ENCODE measurements around the gene BRPF1. TPM values are rescaled to one million over a fixed set of nuclear protein-coding genes. Genes with fewer than 3 reads are reported as not detected.

The BRPF1 gene
- total and polyA plus RNA-seq, 2 donors (not counting 1 experiment from before 2014, with no cell fraction given), result 24.4 to 36.5 TPM

DNA sequence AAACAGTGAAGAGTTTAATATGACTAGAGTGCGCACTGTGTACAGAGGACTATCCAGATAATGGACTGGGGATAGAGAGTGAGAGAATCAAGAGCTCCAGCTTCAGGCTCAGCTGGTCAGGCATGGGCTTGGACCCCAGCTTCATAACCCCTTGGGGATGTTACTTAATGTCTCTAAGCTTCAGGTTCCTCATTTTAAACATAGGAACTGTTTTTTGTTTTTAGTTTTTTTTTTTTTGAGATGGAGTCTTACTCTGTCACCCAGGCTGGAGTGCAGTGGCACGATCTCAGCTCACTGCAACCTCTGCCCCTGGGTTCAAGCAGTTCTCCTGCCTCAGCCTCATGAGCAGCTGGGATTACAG, 9.9 kb upstream of the BRPF1 start:
- Mint-ChIP-seq H3K4me3 (no peak overlapping the region), H3K27me3 (no peaks in the 10 kb centered on the region), H3K27ac (peak overlapping the region; percentile 80), H3K4me1 (peaks cover 23% of the 10 kb centered on the region), H3K9me3 (ENCODE audit: insufficient read depth) (no peaks in the 10 kb centered on the region)
- H3K9me3 ChIP-seq (ENCODE audit: control extremely low read depth in 1 of 3, control insufficient read depth in 2 of 3, insufficient read depth in 1 of 3, low read length in 2 of 3), result no peaks in the 10 kb centered on the region
- H3K4me1 ChIP-seq (ENCODE audit: control insufficient read depth in 2 of 2, insufficient read depth in 2 of 2, low read length in 2 of 2), result peaks cover 10 to 16% of the 10 kb centered on the region in 2 donors
- H2AFZ ChIP-seq (ENCODE audit: insufficient read depth, low read depth, low read length, poor library complexity, severe bottlenecking), result peak overlapping the region; percentile 62
- H3K79me2 ChIP-seq (ENCODE audit: control insufficient read depth, insufficient read depth, low read length), result no peaks in the 10 kb centered on the region
- ChIA-PET POLR2A (no interaction called here), CTCF (interaction anchor here (1.2 to 1.9 kb wide), 3 partner anchors 9 to 369 kb away, joined by 4 to 11 read pairs (median 4); no protein-coding TSS in a partner anchor)
- no peaks in the 10 kb centered on the region for H3K36me3 ChIP-seq (replicated peaks in 1 of 2; ENCODE audit: control extremely low read depth in 1 of 2, control insufficient read depth in 1 of 2, extremely low read depth in 1 of 2, insufficient read depth in 2 of 2, low read length in 1 of 2)
- H3K4me3 ChIP-seq (ENCODE audit: control extremely low read depth in 1 of 5, extremely low read depth in 1 of 5, insufficient read depth in 1 of 5, low read depth in 2 of 5, low read length in 4 of 5), result no peak overlapping the region
- no peaks in the 10 kb centered on the region for H3K27me3 ChIP-seq (replicated peaks in 1 of 4; ENCODE audit: control extremely low read depth in 1 of 4, control insufficient read depth in 3 of 4, insufficient read depth in 4 of 4, low read length in 3 of 4)
- no peak for DNase-seq
- ATAC-seq (ENCODE audit: low read depth), result peak; percentile 28
- H3K27ac ChIP-seq (ENCODE audit: low read length in 2 of 2), result peak overlapping the region in 1 of 2 donors; percentile 1
- WGBS (ENCODE audit: insufficient coverage), result 50% methylated on average over 2 of the region's 2 CpGs
- intact Hi-C loops (cut with micrococcal nuclease), result no loop called here
- peak overlapping the region; percentile 44 for H3K4me2 ChIP-seq (replicated peaks; ENCODE audit: low read depth, low read length, poor library complexity, severe bottlenecking)
- no peaks in the 10 kb centered on the region for H4K20me1 ChIP-seq (ENCODE audit: control insufficient read depth, insufficient read depth, low read length, poor library complexity, severe bottlenecking)
- H3K9ac ChIP-seq (ENCODE audit: low read length), result no peak overlapping the region
- TF ChIP-seq EZH2 (IDR thresholded peaks at IDR 0.05; ENCODE audit: borderline replicate concordance, insufficient read depth, low read depth, low read length, poor library complexity, severe bottlenecking), result no peak
- TF ChIP-seq, protein P1, sequence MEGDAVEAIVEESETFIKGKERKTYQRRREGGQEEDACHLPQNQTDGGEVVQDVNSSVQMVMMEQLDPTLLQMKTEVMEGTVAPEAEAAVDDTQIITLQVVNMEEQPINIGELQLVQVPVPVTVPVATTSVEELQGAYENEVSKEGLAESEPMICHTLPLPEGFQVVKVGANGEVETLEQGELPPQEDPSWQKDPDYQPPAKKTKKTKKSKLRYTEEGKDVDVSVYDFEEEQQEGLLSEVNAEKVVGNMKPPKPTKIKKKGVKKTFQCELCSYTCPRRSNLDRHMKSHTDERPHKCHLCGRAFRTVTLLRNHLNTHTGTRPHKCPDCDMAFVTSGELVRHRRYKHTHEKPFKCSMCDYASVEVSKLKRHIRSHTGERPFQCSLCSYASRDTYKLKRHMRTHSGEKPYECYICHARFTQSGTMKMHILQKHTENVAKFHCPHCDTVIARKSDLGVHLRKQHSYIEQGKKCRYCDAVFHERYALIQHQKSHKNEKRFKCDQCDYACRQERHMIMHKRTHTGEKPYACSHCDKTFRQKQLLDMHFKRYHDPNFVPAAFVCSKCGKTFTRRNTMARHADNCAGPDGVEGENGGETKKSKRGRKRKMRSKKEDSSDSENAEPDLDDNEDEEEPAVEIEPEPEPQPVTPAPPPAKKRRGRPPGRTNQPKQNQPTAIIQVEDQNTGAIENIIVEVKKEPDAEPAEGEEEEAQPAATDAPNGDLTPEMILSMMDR (IDR thresholded peaks at IDR 0.05), result no peak

DNA sequence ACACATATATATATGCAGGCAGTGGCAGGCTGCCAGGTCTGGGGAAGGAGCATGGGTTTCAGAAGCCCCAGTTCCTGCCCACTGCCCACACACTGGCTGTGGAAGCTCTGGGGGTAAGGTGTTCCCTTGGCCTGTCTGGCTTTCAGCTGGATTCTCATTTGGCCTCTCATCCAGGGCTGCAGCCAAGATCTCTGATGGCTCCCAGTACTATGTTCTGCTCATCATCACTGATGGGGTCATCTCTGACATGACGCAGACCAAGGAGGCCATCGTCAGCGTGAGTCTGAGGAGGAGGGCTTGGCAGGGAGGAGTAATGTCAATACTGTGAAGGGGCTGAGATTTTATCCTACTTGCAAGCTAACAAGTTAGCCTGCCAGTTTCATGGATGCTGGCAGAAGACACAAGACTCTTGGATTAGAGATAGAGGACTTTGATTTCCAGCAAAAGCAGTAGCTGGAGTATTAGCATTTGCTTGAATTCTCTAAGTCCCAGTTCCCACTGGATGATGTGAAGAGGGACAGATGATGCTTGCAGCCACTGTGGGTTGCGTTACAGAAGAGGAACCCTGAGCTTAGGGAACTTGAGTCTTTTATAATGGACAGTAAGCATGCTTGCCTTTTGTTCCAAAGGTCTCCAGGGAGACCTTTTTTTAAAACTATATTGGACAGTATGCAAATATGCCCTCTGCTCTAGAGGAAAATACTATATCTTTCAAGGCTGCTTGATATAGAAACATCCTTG, 5.6 kb upstream of the BRPF1 start:
- no peaks in the 10 kb centered on the region for H3K27me3 Mint-ChIP-seq
- Histone ChIP-seq H3K9me3 (ENCODE audit: control extremely low read depth in 1 of 3, control insufficient read depth in 2 of 3, insufficient read depth in 1 of 3, low read length in 2 of 3) (no peaks in the 10 kb centered on the region), H3K4me2 (replicated peaks; ENCODE audit: low read depth, low read length, poor library complexity, severe bottlenecking) (no peak overlapping the region), H3K79me2 (ENCODE audit: control insufficient read depth, insufficient read depth, low read length) (peaks cover 19% of the 10 kb centered on the region), H3K27ac (ENCODE audit: low read length in 2 of 2) (no peak overlapping the region), H3K36me3 (replicated peaks in 1 of 2; ENCODE audit: control extremely low read depth in 1 of 2, control insufficient read depth in 1 of 2, extremely low read depth in 1 of 2, insufficient read depth in 2 of 2, low read length in 1 of 2) (no peaks in the 10 kb centered on the region), H3K4me1 (ENCODE audit: control insufficient read depth in 2 of 2, insufficient read depth in 2 of 2, low read length in 2 of 2) (peaks cover 23 to 30% of the 10 kb centered on the region in 2 donors), H2AFZ (ENCODE audit: insufficient read depth, low read depth, low read length, poor library complexity, severe bottlenecking) (no peak overlapping the region), H3K9ac (ENCODE audit: low read length) (no peak overlapping the region), H3K4me3 (ENCODE audit: control extremely low read depth in 1 of 5, extremely low read depth in 1 of 5, insufficient read depth in 1 of 5, low read depth in 2 of 5, low read length in 4 of 5) (no peak overlapping the region), H4K20me1 (ENCODE audit: control insufficient read depth, insufficient read depth, low read length, poor library complexity, severe bottlenecking) (no peaks in the 10 kb centered on the region), H3K27me3 (replicated peaks in 1 of 4; ENCODE audit: control extremely low read depth in 1 of 4, control insufficient read depth in 3 of 4, insufficient read depth in 4 of 4, low read length in 3 of 4) (no peaks in the 10 kb centered on the region)
- peaks cover 40% of the 10 kb centered on the region for H3K4me1 Mint-ChIP-seq
- POLR2A ChIA-PET, result no interaction called here
- intact Hi-C loops (cut with micrococcal nuclease), result no loop called here
- CTCF ChIA-PET, result interaction anchor here (1.4 to 4.3 kb wide), 5 partner anchors 19 to 222 kb away, joined by 4 to 28 read pairs (median 7); partner anchors contain the start of genes MTMR14 and OGG1
- no peak overlapping the region for H3K4me3 Mint-ChIP-seq
- no peak for ATAC-seq (ENCODE audit: low read depth)
- no peak for DNase-seq
- H3K9me3 Mint-ChIP-seq (ENCODE audit: insufficient read depth), result no peaks in the 10 kb centered on the region
- H3K27ac Mint-ChIP-seq, result no peak overlapping the region
- no peak for TF ChIP-seq EZH2 (IDR thresholded peaks at IDR 0.05; ENCODE audit: borderline replicate concordance, insufficient read depth, low read depth, low read length, poor library complexity, severe bottlenecking)
- TF ChIP-seq, protein P1 (IDR thresholded peaks at IDR 0.05), result no peak
- 100% methylated on average over 3 of the region's 4 CpGs for WGBS (ENCODE audit: insufficient coverage)
